Measurements from ENCODE around the gene IFIT1. TPM values are rescaled to one million over a fixed set of nuclear protein-coding genes. Genes with fewer than 3 reads are reported as not detected.

Gene IFIT1
- total RNA-seq, 1 donor from 2014 or later, result 13.2 TPM

DNA sequence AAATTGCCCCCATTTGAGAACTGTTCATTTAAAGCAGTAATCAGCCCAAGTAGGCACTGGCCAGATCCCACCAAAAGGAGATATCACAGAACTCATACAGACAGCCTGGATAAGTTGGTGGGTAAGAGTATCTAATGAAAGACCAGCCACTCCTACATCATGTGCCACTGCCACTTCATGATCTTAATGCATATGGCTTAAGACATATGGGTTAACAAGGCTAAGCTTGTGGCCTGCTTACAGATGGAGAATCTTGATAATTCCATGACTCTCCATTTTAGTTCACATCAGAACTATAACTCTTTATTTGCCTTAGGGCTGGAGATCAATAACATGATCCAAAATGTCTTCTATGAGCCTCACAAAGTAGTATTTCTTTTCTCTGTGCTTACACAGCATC is 21.3 kb upstream of the IFIT1 start:
- no peak overlapping the region for H3K4me3 ChIP-seq
- H4K20me1 ChIP-seq (ENCODE audit: low read depth), result no peaks in the 10 kb centered on the region
- Mint-ChIP-seq H3K4me1 (peaks cover 27% of the 10 kb centered on the region), H3K4me3 (no peak overlapping the region), H3K9me3 (no peaks in the 10 kb centered on the region), H3K27me3 (ENCODE audit: insufficient read depth, low read depth) (no peaks in the 10 kb centered on the region), H3K36me3 (no peaks in the 10 kb centered on the region), H3K27ac (no peak overlapping the region)
- no peak overlapping the region for H3K9ac ChIP-seq
- H3K9me3 ChIP-seq (ENCODE audit: low read depth), result no peaks in the 10 kb centered on the region
- H3K4me2 ChIP-seq, result no peak overlapping the region
- DNase-seq (ENCODE audit: low spot score), result no peak
- H3K27ac ChIP-seq, result no peak overlapping the region
- no peaks in the 10 kb centered on the region for H3F3A ChIP-seq (ENCODE audit: low read depth)
- no peaks in the 10 kb centered on the region for H3K79me2 ChIP-seq (ENCODE audit: low read depth)
- no peaks in the 10 kb centered on the region for H3K36me3 ChIP-seq
- H3K27me3 ChIP-seq, result no peaks in the 10 kb centered on the region
- peaks cover 15% of the 10 kb centered on the region for H3K4me1 ChIP-seq
- TF ChIP-seq EZH2 (IDR thresholded peaks at IDR 0.05) (no peak), EZH2phosphoT487 (IDR thresholded peaks at IDR 0.05) (no peak)
- TF ChIP-seq, protein P1, sequence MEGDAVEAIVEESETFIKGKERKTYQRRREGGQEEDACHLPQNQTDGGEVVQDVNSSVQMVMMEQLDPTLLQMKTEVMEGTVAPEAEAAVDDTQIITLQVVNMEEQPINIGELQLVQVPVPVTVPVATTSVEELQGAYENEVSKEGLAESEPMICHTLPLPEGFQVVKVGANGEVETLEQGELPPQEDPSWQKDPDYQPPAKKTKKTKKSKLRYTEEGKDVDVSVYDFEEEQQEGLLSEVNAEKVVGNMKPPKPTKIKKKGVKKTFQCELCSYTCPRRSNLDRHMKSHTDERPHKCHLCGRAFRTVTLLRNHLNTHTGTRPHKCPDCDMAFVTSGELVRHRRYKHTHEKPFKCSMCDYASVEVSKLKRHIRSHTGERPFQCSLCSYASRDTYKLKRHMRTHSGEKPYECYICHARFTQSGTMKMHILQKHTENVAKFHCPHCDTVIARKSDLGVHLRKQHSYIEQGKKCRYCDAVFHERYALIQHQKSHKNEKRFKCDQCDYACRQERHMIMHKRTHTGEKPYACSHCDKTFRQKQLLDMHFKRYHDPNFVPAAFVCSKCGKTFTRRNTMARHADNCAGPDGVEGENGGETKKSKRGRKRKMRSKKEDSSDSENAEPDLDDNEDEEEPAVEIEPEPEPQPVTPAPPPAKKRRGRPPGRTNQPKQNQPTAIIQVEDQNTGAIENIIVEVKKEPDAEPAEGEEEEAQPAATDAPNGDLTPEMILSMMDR (IDR thresholded peaks at IDR 0.05), result no peak
- no peak overlapping the region for H2AFZ ChIP-seq (replicated peaks)

DNA sequence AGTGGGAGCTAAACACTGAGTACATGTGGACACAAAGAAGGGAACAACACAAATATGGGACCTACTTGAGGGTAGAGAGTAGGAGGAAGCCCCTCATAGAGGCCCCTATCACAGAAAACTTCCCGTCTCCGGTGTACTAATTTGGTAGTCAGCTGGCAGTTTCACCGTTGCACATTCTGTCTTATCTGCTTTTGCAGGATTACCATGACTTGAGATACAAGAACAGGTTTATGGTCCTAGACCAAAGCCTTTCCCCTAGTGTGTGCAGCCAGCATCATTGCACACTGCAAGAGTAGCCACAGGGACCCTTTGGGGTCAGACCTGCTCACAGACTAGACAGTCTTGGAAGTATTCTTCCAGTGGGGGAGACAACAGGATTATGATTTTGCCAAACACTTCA is 20.4 kb upstream of the IFIT1 start:
- H3K36me3 Mint-ChIP-seq, result no peaks in the 10 kb centered on the region
- H3F3A ChIP-seq (ENCODE audit: low read depth), result no peaks in the 10 kb centered on the region
- H3K9me3 ChIP-seq (ENCODE audit: low read depth), result no peaks in the 10 kb centered on the region
- no peaks in the 10 kb centered on the region for H3K9me3 Mint-ChIP-seq
- TF ChIP-seq EZH2phosphoT487 (IDR thresholded peaks at IDR 0.05) (no peak), EZH2 (IDR thresholded peaks at IDR 0.05) (no peak)
- TF ChIP-seq, protein P1 (IDR thresholded peaks at IDR 0.05), result no peak
- no peak overlapping the region for H3K4me3 Mint-ChIP-seq
- no peak overlapping the region for H3K4me3 ChIP-seq
- no peak for DNase-seq (ENCODE audit: low spot score)
- peaks cover 25% of the 10 kb centered on the region for H3K4me1 Mint-ChIP-seq
- no peak overlapping the region for H2AFZ ChIP-seq (replicated peaks)
- no peak overlapping the region for H3K4me2 ChIP-seq
- H3K27ac ChIP-seq, result no peak overlapping the region
- H3K9ac ChIP-seq, result no peak overlapping the region
- H3K79me2 ChIP-seq (ENCODE audit: low read depth), result no peaks in the 10 kb centered on the region
- no peaks in the 10 kb centered on the region for H3K27me3 Mint-ChIP-seq (ENCODE audit: insufficient read depth, low read depth)
- H3K36me3 ChIP-seq, result no peaks in the 10 kb centered on the region
- no peaks in the 10 kb centered on the region for H4K20me1 ChIP-seq (ENCODE audit: low read depth)
- H3K27me3 ChIP-seq, result no peaks in the 10 kb centered on the region
- peaks cover 15% of the 10 kb centered on the region for H3K4me1 ChIP-seq
- H3K27ac Mint-ChIP-seq, result no peak overlapping the region

DNA sequence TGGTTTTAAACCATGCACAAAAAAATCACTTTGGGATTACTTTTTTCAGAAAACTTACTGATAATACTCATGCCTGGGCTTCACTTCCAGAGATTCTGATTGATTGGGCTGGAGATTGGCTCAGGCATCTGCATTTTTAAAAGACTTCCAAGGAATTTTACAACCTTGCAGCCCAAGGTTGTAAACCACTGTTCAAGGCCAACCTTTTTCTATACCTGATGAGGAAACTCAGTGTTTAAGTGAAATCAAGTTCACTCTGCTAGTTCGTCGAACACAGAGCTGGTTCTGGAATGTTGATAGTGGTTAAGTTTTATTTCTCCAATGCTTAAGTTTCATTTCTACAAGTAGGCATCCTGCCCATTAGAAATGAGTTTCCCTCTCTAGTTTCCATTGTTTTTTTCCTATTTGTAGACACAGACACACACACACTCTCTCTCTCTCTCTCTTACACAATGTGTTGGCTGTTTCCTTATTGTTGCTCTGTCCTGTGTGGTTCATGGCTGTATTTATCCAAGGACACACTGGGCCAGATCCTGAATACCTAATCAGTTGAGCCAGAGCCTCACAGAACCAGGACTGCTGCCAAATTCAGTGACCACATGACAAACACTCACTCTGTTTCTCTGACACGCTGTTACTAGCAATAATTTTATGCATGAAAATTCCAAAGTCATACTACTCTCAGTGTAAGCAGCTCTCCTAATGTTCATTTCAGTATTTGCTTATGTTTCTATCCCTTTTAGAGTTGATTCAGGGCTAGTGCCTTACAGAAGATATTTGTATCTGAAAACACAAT is 18.3 kb upstream of the IFIT1 start:
- Mint-ChIP-seq H3K36me3 (no peaks in the 10 kb centered on the region), H3K4me1 (peaks cover 21% of the 10 kb centered on the region), H3K27ac (no peak overlapping the region), H3K9me3 (no peaks in the 10 kb centered on the region), H3K4me3 (no peak overlapping the region), H3K27me3 (ENCODE audit: insufficient read depth, low read depth) (peaks cover 3% of the 10 kb centered on the region)
- DNase-seq (ENCODE audit: low spot score), result no peak
- Histone ChIP-seq H3K9me3 (ENCODE audit: low read depth) (no peaks in the 10 kb centered on the region), H3K36me3 (no peaks in the 10 kb centered on the region), H3K4me2 (no peak overlapping the region), H2AFZ (replicated peaks) (no peak overlapping the region), H3K27me3 (no peaks in the 10 kb centered on the region), H4K20me1 (ENCODE audit: low read depth) (no peaks in the 10 kb centered on the region), H3K4me3 (no peak overlapping the region), H3F3A (ENCODE audit: low read depth) (no peaks in the 10 kb centered on the region), H3K4me1 (peaks cover 3% of the 10 kb centered on the region), H3K9ac (no peak overlapping the region), H3K79me2 (ENCODE audit: low read depth) (no peaks in the 10 kb centered on the region), H3K27ac (no peak overlapping the region)
- TF ChIP-seq, protein P1 (IDR thresholded peaks at IDR 0.05), result no peak
- no peak for TF ChIP-seq EZH2 (IDR thresholded peaks at IDR 0.05)
- no peak for TF ChIP-seq EZH2phosphoT487 (IDR thresholded peaks at IDR 0.05)

All from neural progenitor cell (in vitro differentiated cells).